Forelimb muscle (tissue), 1 donor: ENCODE data around the gene ATG12. TPM values are rescaled to one million over a fixed set of nuclear protein-coding genes. Genes with fewer than 3 reads are reported as not detected.
"Not testable (repeated sequence)": the region's sequence is repeated elsewhere in the genome, so short reads cannot be mapped to it uniquely, and the experiment has no call there.

Source experiments
- DNase-seq: peaks from one replicate; pipeline ENCODE4 v3.0.0-alpha.2; 2013; ENCODE audit warnings: low read depth
- polyA plus RNA-seq: library from polyadenylated mRNA; unstranded; fragments of 120-200 nt; gene quantifications from one replicate; pipeline ENCODE4 v1.2.1, GENCODE V29; 2013; ENCODE audit not compliant: insufficient read length

The ATG12 gene
- polyA plus RNA-seq, 1 donor = 60.1 TPM

DNA sequence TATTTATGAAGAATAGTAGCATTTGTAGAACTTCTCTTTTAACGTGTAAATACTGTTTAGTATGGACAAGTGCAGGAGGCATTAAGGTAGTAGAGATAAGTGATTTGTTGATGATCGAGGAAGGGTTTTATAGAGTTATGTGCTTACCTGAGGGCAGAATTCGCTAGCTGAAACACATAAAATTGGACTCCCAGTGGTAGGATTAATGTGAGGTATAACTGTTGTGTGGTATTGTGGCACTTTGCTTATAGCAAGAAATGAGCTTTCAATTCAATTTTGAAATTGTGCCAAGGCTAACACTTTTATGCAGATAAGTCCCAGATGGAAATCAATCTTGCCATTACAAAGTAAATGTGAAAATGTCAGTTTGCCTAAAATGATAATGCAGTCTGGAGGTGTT, 1.6 kb upstream of the ATG12 start:
- DNase-seq = no peak

DNA sequence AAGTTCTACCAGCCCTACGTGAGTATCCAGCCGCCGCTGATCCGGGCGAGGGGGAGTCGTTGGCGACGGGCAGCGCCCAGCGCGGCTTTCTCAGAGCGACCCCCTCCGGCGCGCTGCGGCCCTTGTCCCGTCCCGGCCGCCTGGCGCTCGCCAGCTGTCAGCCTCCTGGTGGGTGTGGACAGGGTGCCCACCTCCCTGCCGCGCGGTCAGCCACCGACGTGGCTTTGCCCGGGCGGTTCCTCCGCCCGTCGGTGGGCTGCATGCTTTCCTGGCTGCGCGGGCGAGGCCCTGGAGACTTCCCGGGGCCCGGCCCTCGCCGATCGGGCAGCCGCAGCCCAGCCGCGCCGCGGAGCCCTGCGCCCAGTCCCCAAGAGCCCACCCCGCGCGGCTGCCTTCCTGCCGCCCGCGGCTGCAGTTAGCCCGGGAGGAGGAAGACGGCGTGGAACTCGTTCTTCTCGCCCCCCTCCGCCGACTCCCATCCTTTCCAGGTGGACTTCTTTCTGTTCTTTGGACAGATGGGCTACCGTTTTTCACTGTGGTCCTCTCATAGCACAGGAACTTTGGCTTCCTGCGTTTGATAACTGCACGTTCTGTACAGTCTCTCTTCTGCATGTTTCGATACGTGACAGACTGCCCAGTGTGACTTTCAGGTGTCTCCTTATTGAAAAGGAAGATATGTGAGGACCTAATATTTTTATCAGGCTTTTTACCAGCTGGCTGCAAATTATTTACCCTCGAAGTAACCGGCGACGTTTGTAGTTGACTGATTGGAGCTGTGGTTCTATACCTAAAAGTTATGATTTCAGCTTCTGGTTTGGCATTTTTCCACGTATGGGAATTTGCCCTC, 947 bp upstream of the ATG12 start:
- DNase-seq = no peak

DNA sequence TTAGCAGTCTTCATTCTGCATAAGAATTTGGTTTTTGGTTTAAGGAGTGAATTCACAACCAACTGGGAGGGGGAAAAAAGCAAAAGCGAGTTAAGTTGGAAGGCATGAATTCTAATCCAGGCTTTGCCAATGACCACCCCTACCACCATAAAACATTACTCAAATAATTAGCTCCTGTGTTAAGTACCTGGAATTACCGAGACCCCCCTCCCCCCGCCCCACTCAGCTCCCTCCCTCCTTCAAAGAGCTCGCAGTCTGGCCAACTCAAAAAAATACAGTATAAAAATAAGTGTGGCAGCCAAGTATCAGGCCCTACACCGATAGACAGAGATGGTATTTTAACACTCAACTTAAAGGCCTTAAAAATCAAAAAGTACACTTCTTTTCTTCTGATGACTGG, 492 bp downstream of the ATG12 start:
- DNase-seq = no peak

DNA sequence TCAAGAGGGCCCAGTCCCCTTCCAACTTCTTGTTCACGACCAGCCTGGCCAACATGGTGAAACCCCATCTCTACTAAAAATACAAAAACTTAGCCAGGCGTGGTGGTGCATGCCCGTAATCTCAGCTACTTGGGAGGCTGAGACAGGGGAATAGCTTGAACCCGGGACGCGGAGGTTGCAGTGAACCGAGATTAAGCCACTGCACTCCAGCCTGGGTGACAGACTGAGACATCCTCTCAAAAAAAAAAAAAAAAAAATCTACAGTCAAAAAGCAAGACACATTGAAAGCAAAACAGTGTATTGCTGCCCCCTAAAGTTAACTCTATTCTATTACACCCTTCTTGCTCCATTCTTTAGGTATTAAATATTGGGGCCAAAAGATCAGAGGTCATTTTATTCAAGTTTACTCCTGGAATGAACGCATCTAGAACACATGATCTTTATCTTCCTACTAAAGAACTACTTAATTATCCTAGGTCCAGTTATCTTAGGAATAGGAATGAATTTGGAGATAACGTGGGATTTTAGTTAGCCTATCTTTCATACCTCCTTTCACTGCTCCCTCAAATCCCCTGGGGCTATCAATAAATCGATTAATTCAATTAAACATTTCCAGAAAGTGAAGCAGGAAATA, 2.4 kb downstream of the ATG12 start:
- no peak for DNase-seq

DNA sequence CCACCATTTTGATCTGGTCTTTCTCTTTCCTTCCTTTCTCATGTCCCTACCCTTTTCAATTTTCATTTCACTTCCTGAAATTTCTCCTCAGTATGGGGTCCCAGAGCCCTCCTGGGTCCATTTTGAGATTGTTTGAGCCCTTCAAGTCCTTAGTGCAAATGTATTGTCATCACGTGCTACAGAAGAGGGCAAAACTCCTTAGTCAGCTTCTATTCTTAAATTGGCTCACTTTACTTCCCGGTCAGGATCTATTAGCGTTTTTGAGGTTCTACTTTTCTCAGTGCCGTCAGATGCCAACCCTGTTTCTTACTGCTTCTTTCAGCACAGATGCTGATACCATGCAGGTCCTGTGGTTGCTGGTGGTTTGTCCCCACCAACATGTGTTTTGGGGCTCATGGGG, 5.9 kb downstream of the ATG12 start:
- DNase-seq = no peak

DNA sequence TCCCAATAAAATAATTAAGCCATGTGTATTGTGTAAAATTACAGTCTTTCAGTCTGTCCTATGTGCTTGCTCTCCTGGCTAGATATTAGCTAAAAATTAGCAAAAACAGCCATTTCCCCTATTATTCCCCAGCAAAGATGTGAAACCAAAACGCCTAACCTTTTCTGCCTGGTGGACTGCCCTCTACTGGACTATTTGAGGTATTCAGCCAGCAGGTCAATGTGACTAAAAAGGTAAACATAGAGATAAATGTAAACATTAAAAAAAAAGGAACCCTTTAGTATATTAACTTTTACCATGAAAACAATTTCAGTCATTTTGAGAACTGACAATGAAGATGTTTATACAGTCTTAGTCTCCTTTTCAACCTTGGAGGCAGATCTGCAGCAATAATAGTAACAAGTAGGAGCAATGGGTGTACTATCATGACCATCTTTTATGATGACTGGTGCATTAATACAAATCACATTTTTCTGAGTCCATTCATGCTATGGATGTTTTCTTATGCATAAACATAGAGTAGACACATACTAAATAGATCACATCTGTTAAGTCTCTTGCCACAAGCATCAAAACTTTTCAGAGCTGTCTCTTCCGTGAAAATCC, 10.1 kb downstream of the ATG12 start:
- DNase-seq = no peak

DNA sequence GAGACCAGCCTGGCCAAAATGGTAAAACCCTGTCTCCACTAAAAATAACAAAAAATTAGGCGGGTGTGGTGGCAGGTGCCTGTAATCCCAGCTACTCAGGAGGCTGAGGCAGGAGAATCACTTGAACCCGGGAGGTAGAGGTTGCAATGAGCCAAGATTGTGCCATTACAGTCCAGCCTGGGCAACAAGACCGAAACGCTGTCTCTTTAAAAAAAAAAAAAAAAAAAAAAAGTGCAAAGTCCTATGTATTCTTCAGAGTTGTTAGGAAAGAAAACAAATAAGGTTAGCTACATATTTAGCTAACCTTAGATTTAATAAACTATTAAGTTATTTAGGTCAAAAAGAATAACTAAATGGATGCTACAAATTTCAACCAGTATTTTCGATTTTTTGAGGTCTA, 11.5 kb downstream of the ATG12 start:
- no peak for DNase-seq

DNA sequence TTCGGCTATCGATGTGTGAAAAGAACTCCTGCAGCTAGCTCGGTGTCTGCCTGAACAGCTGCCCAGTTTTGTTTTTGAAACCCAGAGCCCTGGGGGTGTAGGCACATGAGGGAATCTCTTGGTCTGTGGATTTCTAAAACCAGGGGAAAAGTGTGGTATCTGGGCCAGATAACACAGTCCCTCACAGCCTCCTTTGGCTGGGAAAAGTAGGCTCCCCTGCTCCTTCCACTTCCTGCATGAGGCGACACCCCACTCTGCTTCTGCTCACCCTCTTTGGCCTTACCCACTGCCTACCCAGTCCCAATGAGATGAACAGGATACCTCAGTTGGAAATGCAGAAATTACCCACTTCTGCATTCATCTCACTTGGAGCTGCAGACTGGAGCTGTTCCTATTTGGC, 15.4 kb downstream of the ATG12 start:
- no peak for DNase-seq

DNA sequence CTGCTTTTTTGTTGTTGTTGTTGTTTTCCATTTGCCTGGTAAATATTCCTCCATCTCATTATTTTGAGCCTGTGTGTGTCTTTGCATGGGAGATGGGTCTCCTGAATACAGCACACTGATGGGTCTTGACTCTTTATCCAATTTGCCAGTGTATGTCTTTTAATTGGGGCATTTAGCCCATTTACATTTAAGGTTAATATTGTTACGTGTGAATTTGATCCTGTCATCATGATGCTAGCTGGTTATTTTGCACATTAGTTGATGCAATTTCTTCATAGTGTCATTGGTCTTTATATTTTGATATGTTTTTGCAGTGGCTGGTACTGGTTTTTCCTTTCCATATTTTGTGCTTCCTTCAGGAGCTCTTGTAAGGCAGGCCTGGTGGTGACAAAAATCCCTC, 16.4 kb downstream of the ATG12 start:
- DNase-seq = not testable (repeated sequence)

DNA sequence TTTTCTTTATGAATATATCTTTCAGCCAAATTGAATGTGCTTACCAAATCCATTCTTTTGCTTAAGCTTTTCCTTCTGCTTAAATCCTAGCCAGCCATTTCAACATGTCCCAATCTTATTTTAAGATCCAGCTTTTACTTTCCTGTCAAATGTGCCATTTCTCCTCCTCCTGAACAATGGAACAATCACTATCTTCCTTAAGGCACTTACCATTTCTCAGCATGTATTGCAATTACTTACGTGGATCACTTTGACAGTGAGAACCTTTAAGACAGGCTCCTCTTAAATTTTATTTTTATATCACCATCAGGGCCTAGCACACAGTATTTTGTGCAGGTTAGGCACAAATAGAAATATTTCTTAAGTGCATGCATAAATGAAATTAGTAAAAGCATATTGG, 20.5 kb downstream of the ATG12 start:
- DNase-seq = no peak

DNA sequence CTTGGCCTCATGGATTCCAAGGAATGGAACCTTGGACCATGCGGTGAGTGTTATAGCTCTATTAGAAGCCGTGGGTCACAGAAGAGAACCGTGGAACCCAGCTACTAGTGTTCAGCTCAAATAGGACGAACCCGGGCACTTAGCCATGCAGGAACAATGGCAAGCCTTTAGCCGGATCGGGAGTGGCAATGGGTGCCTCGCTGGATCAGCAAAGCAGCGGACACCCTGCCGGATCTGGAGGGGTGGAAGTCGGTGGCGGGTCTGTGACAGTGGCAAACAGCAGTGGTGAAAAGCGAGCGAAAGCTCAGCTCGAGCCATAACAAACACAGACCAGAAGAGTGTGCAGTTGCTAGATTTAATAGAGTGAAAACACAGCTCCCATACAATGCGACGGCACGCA, 22.5 kb downstream of the ATG12 start:
- DNase-seq = no peak

DNA sequence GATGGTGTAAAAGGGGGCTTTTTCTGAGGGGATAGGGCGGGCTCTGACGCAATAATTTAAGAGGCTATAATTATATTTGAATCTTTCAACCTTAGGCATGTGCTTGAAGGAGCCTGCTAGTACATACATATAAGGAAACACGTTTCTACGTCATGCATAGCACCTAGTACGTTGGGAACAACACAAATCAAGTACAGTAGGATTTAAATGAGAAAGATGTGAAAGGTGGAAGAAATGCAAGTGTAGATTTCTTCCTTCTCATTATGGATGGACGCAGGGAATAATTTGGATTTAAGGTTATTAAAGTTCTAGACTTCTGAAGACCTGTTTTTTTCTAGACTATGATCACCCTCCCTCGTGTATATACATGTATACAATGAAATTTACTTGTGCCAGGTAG, 24.0 kb downstream of the ATG12 start:
- DNase-seq = no peak

DNA sequence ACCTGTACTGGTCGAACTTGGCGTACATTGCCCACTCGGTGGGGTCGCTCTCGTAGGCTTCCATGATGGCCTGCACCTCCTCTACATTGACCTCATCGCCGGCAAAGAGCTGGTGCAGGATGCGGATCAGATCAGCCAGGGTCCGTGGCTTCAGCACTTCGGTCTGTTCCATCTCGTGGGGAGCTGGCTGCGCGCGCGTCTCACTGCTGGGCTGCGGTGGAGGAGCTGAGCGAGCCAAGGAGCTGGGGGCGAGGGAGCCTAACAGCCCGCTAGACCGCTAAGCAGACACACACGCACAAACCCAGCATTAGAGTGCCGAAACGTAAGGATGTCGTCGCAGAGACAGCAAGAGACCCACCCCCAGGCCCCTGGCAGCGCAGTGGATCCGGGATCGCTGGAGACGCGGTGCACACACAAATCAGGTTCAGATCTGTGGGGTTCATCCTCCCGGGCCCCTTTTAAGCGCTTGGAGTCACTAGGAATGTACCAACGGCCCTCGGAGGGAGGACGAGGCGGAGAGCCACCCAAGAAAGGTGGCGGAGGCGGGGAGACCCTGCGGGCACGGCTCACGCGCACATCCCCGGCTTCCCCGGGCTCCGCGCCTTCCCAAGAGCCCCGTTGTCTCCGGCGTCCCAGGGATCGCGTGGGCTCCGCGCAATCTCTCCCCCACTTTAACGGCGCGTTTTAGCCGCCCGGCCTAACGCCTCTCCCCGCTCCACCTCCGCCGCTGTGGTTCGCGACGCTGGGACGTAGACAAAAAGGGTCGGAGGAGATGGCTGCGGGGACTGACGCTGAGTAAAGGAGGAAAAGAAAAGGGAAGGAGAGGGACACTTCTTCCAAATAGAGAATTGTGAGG, 24.9 kb downstream of the ATG12 start, which contains the start of gene CDO1:
Gene CDO1, minus strand, starts transcription at position 434 of the 856 bp plus-strand sequence. Its CDS starts 262 bp downstream, at position 172.
- DNase-seq = no peak

DNA sequence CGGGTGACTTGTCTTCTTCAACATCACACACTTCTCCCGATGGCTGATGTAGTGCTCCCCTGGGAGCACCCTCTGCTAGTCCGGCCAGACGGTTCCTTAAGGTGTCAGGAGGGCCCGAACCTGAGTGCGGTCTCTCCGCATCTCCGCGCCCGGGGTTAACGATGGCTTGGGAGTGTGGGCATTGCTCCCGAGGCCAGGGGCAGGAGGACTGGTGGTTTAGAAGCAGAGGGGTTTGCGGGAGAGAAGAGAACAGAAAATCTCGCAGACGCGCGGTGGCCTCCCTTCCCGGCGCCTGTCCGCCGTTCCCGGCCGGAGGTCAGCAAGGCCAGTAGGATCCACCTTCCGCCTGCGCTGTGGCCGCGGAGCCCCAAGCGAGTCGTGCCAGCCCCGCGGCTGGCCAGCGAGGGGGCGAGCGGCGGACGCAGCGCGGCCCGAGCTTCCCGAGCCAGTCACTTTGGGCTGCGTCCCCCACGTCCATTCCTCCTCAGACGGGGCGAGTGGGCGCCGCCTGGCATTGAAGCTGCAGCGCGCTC, 25.6 kb downstream of the ATG12 start:
- DNase-seq = no peak

DNA sequence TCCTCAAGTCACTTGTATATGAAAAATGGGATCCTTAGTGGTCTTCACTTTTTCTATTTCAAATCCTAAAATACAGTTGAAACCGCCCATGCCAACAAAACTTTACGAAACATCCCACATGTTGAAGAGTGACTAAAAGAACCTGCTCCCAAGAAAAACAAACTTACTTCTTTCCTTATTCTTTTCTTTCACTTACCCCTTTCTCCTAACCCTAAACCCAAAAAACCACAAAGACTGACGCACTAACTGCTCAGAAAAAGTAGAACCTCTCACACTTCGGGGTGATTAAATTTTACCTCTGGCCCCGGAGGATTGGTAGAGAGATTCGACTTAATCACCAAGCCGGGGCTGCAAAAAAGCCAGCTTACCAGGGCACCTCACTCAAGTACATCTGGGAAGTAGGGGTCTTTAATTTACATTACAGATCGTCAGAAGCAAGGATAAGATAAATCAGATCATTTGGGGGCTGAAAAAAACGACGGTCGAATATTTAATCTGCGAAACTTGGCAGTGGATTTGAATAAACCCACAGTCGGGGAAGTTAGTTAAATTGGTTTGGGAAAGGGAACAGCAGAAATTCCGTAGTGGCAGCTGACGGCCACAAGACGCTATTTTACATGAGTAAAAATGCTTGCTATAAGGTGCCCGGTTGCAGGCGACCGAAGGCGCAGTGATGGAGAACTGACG, 26.2 kb downstream of the ATG12 start:
- DNase-seq = no peak

DNA sequence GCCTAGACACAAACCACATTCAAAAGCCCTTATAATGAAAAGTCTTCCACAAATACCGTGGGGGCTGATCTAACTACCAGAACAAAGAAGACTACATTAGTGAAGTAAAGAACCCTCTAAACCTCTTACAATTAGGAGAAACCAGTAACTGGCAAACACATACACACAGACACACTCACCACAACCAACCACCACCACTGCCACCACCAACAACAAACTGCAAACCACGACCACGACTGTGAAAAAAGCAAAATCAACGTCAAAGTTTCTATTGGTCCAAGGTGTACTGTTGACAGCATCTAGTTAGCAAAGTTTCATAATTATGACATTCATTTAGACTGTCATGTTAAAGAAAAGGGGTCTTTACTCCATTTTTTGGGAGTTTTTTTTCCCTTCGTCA, 27.6 kb downstream of the ATG12 start:
- no peak for DNase-seq

DNA sequence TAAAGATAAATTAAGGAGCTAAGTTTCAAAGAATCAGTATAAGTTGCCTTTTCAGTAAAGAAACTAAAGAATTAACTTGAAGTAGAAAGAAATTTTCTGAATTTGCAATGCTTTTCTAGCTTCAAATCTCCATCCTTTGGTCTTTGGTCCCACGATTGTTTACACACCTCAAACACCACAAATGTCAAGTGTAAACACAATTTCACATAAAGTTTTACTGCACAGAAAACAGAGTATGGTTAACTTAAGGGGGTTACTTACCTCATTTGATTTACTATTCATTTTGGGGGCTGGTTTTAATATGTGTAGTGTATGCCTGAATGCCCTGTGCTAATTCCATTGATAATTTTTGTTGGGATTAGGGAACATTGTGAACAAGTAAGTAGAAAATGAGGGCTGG, 29.0 kb downstream of the ATG12 start:
- DNase-seq = no peak

DNA sequence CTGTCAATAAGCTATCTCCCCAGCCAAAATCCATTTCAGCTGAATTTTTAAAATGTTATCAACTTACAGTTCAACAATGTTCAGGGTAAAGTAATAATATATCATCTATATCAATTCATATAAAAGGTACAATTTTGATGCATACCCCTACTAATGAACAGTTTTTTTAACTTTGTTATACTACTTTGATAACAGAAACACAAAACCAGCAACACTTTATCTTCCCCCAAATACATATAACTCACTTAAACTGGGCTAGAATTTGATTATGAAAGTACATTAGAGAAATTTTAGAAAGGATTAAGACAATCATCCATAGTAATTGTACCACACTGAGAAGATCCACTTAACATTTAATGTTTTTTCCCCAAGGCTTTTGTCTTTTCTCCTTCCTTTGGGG, 30.0 kb downstream of the ATG12 start:
- no peak for DNase-seq

DNA sequence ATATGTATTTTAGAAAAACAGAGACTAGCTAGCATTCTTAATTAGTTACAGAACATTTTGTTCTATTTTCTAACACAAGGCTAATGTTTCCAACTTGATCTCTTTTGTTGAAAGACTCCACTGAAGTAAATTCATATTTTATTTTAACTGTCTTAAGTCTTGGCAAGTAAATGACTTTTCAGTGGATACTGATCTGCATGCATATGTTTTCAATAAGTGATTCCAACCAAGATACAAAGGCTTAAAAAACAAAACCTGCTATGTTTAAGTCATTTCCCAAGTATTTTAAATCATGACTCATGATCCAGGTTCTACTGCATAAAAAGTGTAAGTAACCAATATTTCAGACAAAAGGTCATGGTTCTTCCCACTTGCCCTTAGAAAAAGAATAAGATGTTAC, 30.6 kb downstream of the ATG12 start:
- DNase-seq = no peak

DNA sequence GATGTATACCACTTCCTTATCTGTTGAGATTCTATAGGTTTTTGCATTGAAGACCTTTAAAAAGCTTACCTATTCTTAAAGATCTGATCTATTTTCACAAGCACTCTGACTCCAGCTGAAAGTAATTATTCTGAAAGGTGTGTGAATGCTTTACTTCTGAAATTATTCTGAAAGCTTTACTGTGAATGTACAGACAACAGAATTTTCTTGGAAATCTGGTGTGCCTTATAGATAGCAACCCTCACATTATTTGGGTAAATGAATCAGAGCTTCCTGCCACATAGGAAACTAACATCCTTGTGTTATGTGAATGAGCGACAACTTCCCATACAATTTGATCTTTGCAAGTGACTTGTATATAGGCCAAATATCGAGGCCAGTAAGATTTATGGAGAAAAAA, 31.4 kb downstream of the ATG12 start:
- DNase-seq = no peak

DNA sequence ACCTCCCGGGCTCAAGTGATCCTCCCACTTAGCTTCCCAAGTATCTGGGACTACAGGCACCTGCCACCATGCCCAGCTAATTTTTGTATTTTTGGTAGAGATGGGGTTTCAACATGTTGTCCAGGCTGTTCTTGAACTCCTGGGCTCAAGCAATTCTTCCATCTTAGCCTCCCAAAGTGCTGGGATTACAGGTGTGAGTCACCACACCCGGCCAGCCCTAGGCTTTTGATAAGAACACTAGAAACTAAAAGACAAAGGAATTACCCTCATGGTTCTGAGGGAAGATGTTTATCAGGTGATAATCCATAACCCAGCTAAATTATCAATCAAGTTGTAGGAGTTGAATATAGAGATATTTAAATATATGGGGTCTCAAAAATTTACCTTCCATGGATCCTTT, 33.3 kb downstream of the ATG12 start:
- DNase-seq = not testable (repeated sequence)
